ENCODE results near the gene GRID2. TPM values are rescaled to one million over a fixed set of nuclear protein-coding genes. Genes with fewer than 3 reads are reported as not detected.

GRID2 gene
- total and polyA plus RNA-seq, 2 of the 4 experiments (the other 2 are of a cell fraction): under 0.01 TPM; not detected in 1

DNA sequence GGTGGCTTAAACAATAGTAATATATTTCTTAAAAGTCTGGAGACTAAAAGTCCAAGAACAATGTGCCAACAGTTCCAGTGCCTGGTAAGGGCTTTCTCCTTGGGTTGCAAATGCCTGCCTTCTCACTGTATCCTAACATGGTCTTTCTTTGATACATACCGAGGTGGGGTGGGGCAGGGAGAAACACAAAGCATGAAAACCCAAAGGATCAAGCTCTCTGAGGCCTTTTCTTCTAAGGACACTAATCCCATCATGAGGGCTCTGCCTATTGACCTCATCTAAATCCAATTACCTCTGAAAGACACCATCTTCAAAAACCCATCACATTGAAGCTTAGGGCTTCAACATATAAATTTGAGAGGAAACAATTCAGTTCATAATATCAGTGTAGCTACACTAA lies 311.3 kb downstream of the GRID2 start:
- no peaks in the 10 kb centered on the region for H3K79me1 ChIP-seq (ENCODE audit: low read depth in 1 of 2, low read length in 2 of 2)
- H3K4me1 ChIP-seq (ENCODE audit: control insufficient read depth, insufficient read depth, low read length): no peaks in the 10 kb centered on the region
- ATAC-seq (ENCODE audit: low read depth) (no peak), DNase-seq (no peak)
- H2BK5ac ChIP-seq (ENCODE audit: low read depth, low read length, poor library complexity, severe bottlenecking): no peak overlapping the region
- H3K9me3 ChIP-seq (ENCODE audit: control insufficient read depth, insufficient read depth, low read length): no peaks in the 10 kb centered on the region
- H3K4ac ChIP-seq (ENCODE audit: low read depth, low read length): no peak overlapping the region
- CTCF ChIA-PET: no interaction called here
- TF ChIP-seq CHD1 (IDR thresholded peaks at IDR 0.05; ENCODE audit: low read depth, low read length): no peak
- no peak for TF ChIP-seq RAD21 (IDR thresholded peaks at IDR 0.05; ENCODE audit: low read length)
- no peak for TF ChIP-seq SMC3 (IDR thresholded peaks at IDR 0.05; ENCODE audit: low read depth, low read length)
- TF ChIP-seq NFE2L2 (IDR thresholded peaks at IDR 0.05; ENCODE audit: low read depth, low read length): no peak
- TF ChIP-seq RFX5 (IDR thresholded peaks at IDR 0.05; ENCODE audit: low read depth, low read length): no peak
- TF ChIP-seq POLR2A (IDR thresholded peaks at IDR 0.05; ENCODE audit: low read depth, low read length): no peak
- TF ChIP-seq RCOR1 (IDR thresholded peaks at IDR 0.05; ENCODE audit: insufficient replicate concordance, low read length): no peak
- no peak overlapping the region for H2AK5ac ChIP-seq (ENCODE audit: low read depth, low read length)
- no peak overlapping the region for H3K27ac ChIP-seq (ENCODE audit: insufficient read depth, low read length)
- no peak overlapping the region for H3K14ac ChIP-seq (replicated peaks; ENCODE audit: low read depth, low read length)
- BruUV-seq (replicated peaks): no TSS peak
- H2BK120ac ChIP-seq (ENCODE audit: low read depth, low read length): no peak overlapping the region
- H3K27me3 ChIP-seq (ENCODE audit: control insufficient read depth, insufficient read depth, low read length): no peaks in the 10 kb centered on the region
- in situ Hi-C loops (cut with MboI; ENCODE audit: low sequenced_read_pairs): no loop called here
- dilution Hi-C loops (cut with HindIII; ENCODE audit: low sequenced_read_pairs, unreplicated experiment): no loop called here
- H3K9ac ChIP-seq (ENCODE audit: low read depth, low read length): no peak overlapping the region
- no peaks in the 10 kb centered on the region for H3K9me1 ChIP-seq (ENCODE audit: insufficient read depth, low read length)
- H2AK9ac ChIP-seq (replicated peaks; ENCODE audit: low read depth, low read length, poor library complexity): no peak overlapping the region
- no peak overlapping the region for H3K56ac ChIP-seq (ENCODE audit: extremely low read depth, insufficient read depth, low read length)
- no peak overlapping the region for H4K91ac ChIP-seq (ENCODE audit: insufficient read depth, low read depth, low read length)
- POLR2A ChIA-PET (ENCODE audit: unreplicated experiment): no interaction called here
- H4K20me1 ChIP-seq (ENCODE audit: insufficient read depth, low read length): no peaks in the 10 kb centered on the region
- H3K18ac ChIP-seq (ENCODE audit: low read depth, low read length): no peak overlapping the region
- no peak overlapping the region for H3K4me2 ChIP-seq (ENCODE audit: low read depth, low read length)
- WGBS, 2 experiments (ENCODE audit: extremely low coverage in 2 of 2, insufficient read length in 1 of 2): no CpG with 5 or more reads among the region's 1 CpG
- no peak overlapping the region for H4K8ac ChIP-seq (ENCODE audit: low read depth in 2 of 2, low read length in 2 of 2)
- no peak overlapping the region for H4K5ac ChIP-seq (ENCODE audit: low read depth, low read length)
- no peak overlapping the region for H2BK20ac ChIP-seq (ENCODE audit: low read depth, low read length)
- H2BK15ac ChIP-seq (ENCODE audit: low read depth, low read length): no peak overlapping the region
- H2AFZ ChIP-seq (replicated peaks; ENCODE audit: low read length, poor library complexity): no peak overlapping the region
- no peak overlapping the region for H3K23ac ChIP-seq (ENCODE audit: low read depth, low read length)
- intact Hi-C loops (cut with micrococcal nuclease): no loop called here
- H3K36me3 ChIP-seq (ENCODE audit: control insufficient read depth, insufficient read depth, low read length): no peaks in the 10 kb centered on the region
- H3K4me3 ChIP-seq (ENCODE audit: insufficient read depth, low read depth, low read length): no peak overlapping the region
